ENCODE data around the gene IRX4.
"Not testable (repeated sequence)": the region's sequence is repeated elsewhere in the genome, so short reads cannot be mapped to it uniquely, and the experiment has no call there.

Gene IRX4

DNA sequence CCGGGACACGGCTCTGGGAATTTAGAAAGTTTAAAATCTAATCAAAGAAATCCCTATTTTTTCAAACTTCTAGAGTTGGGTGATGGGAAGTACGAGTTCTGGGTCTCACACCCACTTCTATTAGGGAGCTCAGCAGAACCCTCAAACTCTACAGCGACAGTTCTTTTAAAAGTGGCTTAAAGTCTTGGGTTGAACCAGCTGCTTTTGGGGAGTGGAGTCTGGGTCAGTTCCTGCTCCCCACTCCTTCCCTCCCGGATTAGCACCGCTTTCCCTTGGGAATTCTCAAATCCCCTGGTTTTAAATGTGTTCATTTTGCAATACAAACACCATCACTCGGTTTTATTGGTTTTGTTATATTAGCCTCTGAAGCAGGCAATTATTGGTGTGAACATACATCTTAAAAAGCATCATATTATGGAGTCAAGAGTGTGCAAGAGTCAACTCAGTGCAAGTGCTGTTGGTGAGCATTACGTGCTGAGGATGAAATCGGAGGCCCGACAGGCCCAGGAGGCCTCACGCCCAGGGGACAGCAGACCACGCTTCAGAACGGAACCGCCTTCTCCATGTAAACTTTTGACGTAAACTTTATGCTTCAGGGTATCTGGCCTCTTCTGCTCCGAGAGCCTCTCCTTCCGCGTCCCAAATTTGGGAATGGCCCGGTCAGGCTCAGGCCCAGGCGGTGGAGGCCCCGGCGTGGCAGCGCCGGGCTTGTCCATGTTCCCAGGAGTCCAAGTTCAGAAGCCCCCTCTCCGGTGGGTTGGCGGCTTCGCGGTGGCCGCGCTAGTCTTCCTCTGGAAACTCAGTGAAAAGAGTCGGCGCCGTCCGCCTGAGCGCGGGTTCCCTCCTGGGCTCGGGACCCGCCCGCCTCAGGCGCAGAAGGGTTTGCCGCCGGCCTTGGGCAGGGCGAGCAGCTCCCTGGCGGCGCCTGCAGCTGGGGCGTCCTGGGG is 5.3 kb downstream of the IRX4 start:
- no peak for DNase-seq

DNA sequence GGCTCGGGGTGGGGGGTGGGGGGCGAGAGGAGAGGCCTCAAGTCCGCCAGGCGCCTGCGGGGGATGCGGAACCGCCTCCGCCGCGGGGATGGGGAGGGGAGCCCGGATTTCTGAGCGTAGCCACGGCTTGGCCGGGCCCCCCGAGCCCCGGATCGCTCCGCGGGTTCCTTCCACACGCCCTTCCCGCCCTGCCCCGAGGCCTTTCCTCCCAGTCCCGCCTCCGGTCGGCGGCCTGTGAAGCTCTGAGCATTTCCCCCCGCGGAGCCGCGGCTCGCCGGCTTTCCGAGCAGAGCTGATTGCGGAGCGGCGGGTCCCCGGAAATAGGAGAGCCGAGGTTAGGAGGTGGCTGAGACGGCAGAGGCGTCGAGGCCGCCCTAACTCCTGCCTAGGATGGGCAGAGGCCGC is 6.1 kb downstream of the IRX4 start:
- DNase-seq: no peak

DNA sequence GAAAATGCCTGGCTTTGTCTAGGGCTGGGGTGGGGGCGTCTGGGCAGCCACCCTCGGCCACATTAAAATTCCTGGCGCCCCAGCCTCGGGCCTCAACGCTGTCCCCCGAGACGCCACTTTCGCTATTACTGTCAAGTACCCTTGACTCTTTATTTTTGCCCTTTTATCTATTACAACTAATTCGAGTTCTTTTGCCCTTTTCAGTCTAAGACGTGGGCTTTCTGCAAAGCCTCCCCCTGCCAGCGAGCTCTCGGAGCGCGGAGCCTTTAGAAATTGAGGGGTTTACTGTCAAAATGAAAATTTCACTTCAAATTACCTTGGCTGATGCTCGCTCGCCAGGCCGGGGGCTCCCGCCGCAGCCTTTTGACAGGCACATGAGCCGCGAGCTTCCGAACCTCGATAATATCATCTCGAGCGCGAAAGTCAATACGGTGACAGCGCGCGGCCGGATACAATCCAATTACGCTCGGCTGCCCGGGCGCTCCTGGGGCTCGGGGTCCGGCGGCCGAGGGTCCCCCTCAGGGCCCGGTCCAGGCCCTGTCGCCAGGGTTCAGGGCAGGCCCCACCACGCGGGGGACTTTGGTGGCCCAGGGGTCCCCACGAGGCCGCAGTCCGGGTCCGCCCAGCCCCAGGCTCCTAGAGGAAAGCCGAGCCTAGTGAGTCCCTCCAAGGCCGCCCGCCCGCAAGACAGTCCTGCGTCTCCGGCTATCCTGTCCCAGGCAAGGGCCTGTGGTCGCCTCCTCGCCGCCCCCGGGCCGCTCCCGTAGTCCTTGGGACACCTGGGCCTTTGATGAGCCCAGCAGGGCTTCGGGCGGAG is 6.7 kb downstream of the IRX4 start:
- no peak for DNase-seq

DNA sequence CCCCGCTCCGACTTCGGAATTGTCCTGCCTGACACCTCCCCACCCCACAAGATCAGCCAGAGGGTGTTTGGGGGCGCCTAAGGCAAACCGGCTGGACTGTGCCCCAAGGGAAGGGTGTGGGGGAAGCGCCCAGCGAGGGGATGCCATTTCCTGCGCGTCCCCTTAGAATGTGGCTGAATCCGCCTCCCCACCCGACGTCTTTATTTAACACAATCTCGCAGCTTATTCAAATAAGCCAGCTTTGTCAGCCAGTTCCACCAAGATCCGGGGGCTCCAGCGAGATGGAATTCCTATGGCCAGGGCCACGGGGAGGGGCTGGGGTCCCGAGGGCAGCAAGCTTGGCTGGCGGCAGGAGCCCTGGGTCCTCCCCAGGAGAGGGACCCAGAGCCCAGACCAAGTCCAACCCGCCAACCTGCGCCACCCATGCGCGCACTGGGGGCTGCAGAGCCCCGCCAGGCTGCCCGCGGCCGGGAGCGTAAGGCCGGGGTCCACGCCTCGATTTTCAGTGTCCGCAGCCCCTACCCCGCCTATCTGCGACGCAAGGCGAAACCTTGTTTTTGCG is 7.4 kb downstream of the IRX4 start:
- no peak for DNase-seq

DNA sequence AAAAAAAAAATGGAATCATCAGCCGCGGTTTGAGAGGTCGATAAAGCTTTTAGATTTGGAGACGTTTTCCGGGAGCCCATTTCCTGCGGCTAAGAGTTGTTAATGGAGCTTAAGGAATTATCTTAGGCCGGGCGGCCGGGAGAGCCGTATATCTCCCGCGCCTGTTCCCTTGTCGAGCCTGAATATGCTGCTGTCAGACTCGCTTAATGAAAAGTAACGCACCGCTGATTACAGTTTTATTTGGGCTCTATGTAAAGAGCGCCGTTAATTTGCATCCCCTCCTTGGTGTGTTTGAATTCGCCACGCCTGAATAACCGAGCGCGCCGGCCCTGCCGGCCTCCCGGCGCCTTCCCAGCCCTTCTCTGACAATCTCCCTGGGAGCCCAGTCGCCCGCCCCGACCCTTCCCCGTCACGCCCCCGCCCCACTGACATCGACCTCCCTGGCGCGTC is 7.9 kb downstream of the IRX4 start:
- DNase-seq: peak; percentile 53

DNA sequence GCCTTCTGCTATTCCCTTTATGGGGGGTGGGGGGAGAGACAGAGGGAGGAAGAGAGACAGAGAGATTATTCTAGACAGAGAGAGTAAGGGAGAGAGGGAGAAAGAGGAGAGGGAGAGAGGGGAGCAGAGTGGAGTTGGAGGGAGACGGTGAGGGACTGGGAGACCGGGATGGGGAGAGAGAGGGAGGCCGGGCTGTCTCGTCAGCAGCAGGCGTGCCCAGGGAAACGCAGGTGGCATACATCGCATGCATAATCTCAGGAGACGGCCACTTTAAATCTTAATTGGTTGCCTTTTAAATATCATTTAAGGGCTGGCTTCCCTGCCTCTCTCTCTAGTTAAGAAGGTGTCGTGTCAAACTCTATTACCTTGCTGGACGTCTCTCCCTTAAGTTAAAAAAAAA is 8.4 kb downstream of the IRX4 start:
- DNase-seq: no peak

DNA sequence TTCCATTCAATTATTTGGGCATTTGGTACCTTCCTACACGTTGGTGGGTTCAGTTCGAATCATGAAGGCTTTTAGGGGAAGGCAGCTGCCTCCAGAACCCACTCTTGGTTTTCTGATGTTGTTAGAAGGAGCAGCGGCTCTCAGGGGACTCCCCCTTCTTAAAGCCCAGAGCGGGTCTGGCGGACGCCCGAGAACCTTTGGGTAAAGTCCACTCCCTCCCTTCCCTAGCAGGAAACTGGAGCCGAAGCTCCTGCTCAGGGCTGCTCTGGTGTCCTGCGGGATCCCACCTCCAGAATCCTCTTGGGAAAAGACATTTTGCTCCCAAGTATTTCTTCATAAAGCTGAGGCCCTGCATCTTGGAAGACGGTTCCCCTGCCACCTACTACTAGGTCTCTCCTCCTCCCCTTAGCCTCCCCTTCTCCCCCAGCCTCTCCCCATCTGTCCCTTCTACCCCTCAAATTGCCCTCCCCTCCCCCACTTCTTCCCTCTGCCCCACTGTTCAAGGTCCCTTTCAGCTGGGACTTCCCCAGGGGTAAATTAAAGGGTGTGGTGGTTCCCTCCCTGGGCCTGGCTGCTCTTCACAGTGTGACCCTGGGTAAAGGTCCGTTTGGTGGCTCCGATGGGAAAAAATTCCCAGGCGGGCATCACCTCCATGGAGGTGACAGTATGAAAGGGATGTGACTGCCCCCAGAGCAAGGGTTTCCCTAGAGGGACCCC is 9.3 kb downstream of the IRX4 start:
- DNase-seq: no peak

DNA sequence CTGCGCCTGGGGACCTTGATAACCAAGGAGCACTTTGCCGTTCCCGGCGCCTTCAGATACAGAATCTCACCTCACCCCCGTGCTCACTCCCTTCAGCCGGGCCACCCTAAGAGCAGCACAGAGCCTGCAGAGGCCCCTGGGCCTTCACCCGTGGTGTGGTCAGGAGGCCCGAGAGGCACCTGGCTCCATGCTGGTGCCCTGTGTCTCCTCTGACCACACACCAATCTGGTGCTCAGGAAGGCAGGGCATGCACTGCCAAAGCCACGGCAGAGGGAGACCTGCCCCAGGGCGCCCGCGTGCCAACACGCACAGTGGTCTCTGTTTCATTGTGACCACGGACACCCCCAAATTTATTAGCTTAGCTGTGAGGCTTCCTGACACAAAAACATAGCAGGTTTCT is 11.3 kb downstream of the IRX4 start:
- no peak for DNase-seq

DNA sequence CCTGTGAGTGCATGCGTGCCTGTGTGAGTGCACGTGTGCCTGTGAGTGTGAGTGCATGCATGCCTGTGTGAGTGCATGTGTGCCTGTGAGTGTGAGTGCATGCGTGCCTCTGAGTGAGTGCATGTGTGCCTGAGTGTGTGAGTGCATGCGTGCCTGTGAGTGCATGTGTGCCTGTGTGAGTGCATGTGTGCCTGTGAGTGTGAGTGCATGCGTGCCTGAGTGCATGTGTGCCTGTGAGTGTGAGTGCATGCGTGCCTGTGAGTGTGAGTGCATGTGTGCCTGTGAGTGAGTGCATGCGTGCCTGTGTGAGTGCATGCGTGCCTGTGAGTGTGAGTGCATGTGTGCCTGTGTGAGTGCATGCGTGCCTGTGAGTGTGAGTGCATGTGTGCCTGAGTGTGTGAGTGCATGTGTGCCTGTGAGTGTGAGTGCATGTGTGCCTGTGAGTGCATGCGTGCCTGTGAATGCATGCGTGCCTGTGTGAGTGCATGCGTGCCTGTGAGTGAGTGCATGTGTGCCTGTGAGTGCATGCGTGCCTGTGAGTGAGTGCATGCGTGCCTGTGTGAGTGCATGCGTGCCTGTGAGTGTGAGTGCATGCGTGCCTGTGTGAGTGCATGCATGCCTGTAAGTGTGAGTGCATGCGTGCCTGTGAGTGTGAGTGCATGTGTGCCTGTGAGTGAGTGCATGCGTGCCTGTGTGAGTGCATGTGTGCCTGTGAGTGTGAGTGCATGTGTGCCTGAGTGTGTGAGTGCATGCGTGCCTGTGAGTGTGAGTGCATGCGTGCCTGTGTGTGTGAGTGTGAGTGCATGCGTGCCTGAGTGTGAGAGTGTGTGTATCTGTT is 12.1 kb downstream of the IRX4 start:
- DNase-seq: not testable (repeated sequence)

DNA sequence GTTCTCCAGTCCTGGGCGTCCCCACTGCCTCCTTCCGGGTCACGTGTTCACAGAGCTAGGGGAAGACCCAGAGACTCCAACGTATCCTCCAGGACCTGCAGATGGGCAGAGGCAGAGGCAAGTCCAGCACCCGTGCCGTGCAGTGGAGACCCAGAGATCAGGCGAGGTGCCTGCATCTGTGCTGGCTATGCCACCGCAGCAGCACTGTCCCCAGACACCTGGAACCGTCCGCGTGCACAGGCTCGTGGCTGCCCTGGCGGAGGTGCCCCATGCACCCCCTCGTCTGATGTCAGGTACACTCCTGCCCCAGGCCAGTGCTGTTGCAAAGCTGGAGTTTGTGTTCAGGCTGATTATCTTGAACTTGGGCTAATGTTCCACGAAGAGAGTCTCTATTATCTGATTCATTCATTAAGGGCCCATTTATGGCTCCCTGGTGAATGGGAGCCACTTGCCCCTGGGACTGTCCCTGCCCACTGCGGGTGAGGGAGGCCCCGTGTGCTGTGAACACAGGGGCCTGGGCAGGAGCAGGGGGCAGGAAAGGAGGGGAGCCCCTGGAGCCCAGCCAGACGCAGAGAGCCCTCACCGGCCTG is 13.7 kb downstream of the IRX4 start:
- no peak for DNase-seq

DNA sequence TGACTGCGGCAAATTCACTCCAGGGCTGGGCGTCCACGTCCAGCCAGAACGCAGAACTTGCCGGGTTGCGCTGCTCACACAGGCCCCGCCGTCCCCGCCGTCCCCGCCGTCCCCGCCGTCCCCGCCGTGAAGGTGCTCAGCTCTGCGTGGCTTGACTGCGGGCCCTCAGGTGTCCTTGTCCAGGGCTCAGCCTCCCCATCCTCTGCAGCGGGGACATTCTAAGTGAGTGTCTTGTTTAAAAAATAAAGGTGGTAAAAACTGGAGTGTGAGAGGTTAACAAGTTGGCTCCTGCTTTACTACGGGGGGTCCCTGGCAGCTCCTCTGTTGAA is 14.9 kb downstream of the IRX4 start:
- no peak for DNase-seq

DNA sequence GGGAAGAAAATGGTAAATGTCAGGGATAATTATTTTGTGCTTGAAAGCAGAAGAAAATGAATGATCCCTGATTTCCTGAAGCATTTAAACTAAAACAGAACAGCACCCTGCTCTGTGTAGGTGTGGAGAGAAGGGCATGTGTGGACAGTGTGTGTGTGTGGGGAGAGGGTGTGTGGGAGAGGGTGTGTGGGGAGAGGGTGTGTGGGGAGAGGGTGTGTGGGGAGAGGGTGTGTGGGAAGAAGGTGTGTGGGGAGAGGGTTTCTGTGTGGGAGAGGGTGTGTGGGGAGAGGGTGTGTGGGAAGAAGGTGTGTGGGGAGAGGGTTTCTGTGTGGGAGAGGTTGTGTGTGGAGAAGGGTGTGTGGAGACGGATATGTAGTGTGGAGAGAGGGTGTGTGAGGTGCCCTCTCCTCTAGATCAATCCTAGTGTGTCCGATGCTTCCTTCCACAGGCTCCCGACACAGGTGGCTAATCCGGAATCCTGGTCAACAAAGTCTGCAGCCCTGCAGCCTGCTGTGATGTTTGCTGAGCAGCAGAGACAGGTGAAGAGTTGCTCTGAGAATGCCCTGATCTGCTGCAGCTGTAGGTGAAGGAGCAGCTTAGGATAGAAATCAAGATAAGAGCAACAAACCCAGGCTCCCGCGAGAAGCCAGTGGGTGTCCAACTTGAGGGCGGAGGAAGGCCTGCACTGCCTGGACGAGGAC is 15.5 kb downstream of the IRX4 start:
- DNase-seq: no peak

DNA sequence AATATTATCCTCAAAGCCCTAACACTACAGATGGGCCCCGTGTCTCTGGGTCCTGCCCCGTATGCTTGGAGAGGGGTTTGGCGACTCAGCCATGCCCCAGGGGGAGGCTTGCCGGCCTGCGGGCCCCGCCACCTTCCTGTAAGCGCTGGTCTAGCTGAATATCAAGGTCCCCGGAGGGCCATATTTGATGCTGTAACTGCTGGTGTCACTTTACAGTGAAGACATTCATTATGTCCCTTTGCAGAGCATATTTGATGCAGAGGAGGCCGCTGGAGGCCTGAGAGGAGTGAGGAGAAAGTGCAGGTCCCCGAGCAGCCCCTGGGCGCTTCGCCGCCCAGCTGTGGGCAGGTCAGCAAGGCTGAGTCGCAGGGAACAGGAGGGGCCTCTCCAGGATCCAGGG is 16.8 kb downstream of the IRX4 start:
- DNase-seq: no peak

DNA sequence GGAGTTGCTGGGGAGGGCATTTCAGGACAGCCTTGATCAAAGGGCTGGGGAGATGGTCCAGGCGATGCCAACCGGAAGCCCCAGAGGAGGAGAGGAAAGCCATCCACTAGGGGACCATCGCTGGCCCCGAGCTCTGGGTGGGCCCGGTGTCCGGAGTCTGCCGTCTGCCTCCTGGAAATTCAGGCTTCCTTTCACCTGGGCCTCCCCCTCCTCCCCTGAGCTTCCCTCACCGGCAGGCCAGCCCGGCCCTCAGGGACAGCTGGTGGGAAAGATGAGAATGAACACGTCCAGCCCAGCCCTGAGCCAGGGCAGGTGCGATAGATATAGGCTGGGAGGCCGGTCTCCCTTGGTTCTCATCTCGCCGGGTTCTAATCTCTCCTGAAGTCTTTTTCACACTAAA is 17.2 kb downstream of the IRX4 start:
- DNase-seq: no peak

DNA sequence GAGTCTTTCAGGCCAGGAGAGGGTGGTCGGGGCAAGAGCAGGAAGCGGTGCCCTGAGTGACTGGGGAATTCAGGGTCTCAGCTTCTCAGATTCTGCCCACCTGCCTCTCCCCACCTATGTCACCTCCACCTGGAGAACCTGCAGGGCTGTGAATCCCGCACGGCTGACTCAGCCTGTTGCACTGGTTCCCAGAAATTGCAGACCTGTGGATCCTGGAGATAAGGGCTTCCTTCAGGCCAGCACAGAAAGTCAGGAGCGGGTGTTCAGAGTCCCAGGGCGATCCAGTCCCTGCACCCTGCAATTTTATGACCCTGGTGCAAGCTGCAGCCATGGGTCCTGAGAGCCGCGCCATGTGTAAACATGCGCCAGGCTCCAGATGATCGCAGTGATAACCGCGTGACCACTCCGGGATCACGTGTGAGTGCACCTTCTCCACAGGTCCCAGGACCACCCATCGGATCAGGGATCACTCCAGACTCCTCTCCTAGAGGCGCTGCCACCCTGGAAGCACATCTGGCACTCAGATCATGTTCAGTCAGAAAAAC is 17.8 kb downstream of the IRX4 start:
- DNase-seq: no peak

DNA sequence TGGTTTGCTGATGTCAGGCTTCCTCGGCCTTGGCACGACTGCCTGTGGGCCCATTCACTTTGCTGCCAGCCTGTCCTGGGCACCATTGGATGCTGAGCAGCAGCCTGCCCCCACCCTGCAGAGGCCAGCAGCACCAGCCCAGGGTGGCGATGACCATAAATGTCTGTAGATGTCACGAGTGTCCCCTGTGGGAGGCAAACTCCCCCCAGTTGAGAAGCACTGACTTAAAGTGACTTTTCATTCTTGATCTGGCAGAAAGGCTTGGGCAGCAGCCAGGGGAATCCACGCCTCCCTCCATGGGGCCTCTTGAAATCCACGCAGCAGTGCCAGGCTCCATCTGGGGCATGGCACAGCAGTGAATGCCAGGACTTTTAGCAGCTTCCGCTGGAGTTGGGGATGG is 21.8 kb downstream of the IRX4 start:
- no peak for DNase-seq

DNA sequence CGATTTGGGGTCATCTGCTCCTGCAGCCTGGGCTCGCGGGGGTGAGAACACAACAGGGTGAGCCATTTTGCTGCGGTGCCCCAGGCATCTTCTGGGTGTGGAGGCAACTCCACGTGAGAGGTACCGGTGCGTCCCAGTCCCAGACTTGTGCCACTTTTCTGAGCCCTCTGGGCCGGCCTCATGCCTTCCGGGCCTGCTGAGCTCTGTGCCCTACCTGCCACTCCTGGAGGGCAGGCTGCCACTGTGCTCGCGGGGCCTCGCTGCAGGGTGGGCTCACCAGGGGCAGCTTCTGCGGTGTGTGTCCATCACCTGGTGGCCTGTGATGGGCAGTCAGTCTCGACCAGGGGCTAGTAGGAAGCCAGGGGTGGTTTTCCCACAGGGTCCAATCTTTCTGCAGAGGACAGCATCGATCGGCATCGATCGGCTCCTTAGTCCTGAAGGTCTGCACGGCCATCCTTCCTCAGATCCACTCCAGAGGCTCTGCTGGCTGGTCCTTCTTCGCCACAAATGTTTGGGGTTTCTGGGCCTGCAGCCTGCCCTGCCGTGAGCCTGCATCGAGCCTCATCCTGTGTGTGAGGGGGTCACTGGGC is 22.6 kb downstream of the IRX4 start:
- DNase-seq: no peak

DNA sequence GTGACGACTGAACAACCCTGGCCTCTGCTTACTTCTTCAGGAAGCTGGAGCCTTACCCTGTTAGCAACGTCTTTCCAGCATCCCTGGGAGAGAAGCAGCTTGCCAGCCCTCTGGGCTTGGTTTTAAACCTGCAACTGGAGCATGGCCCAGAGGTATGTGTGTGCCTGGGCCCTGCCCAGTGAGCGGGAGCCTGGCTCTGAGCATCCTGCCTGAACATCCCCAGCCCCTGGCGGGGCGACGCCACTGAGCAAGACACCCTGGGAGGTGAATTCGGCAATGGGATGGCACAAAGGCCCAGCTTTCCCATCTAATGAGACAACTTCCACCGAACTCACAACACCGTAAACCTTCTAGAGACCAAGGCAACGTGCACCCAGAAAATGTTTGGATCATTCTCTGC is 23.6 kb downstream of the IRX4 start:
- no peak for DNase-seq

DNA sequence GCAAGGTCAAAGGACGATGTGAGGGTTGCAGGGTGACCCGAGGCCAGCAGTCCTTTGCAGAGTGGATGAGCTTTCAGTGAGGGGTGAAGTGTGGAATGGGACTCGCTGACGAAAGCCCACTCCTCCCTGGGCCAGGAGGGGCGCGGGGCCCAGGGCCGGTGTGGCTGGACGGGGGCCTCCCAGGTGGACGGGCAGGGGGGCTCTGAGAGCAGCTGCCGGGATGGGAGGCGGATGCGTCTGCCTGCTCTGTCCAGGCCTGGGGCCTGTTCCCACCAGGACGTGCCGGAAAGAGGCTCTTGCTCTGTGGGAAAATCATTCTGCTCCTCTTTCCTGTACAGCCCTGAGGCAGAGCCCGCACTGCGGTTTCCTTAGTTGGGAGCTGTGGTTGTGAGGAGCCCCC is 24.3 kb downstream of the IRX4 start:
- DNase-seq: no peak

DNA sequence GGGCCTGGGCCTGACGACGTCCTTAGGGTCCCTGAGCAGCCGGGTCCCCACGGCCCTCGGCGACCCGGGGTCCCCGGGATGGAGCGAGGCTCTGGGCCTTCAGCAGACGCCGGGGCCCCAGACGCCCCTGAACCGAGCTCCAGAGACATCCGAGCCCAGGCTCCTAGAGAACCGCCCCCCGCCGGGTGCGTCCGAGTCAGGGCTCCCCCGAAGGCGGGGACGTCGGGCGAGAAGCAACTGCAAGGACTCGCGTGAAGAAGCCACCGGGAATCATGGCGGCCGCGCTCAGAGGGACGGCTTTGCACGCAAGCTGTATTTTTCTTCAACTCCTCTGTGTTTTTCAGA is 25.5 kb downstream of the IRX4 start:
- no peak for DNase-seq

Data from NCI-H1048 (cell line).